WI38 (cell line): ENCODE data around the gene NAA10.

Source experiments
- H3K4me3 ChIP-seq: 2 replicates; pipeline ENCODE4 v1.5.1; 2011; ENCODE audit warnings: low read depth, mild to moderate bottlenecking, control low read depth, low read length
- TF ChIP-seq, protein P1 (sequence below): IDR thresholded peaks from 2 replicates; pipeline ENCODE4 v1.5.1; 2012; ENCODE audit warnings: low read depth, mild to moderate bottlenecking, control low read depth, low read length

Gene NAA10

DNA sequence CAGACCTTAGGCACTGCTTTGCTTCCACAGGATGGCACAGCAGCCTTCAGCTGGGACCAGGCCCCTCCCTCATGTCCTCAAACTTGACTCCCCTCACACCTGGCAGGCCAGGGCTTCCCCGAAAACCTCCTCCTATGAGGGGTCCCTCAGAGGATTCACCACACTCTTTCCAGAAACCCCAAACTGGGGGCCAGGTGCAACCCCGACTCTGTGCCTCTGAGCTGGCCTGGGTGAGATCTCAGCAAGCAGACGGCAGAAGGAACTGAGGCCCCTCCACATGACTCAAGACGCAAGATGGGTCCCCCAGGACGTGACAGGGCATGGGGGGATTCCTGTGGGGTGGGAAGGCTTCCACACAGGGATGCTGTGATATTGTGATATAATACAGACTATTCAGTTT lies 30.6 kb upstream of the NAA10 start:
- TF ChIP-seq, protein P1, sequence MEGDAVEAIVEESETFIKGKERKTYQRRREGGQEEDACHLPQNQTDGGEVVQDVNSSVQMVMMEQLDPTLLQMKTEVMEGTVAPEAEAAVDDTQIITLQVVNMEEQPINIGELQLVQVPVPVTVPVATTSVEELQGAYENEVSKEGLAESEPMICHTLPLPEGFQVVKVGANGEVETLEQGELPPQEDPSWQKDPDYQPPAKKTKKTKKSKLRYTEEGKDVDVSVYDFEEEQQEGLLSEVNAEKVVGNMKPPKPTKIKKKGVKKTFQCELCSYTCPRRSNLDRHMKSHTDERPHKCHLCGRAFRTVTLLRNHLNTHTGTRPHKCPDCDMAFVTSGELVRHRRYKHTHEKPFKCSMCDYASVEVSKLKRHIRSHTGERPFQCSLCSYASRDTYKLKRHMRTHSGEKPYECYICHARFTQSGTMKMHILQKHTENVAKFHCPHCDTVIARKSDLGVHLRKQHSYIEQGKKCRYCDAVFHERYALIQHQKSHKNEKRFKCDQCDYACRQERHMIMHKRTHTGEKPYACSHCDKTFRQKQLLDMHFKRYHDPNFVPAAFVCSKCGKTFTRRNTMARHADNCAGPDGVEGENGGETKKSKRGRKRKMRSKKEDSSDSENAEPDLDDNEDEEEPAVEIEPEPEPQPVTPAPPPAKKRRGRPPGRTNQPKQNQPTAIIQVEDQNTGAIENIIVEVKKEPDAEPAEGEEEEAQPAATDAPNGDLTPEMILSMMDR: no peak
- no peak overlapping the region for H3K4me3 ChIP-seq

GRCh38 chrX:153964105-153964504 lies 29.3 kb upstream of the NAA10 start:
- TF ChIP-seq, protein P1: no peak
- H3K4me3 ChIP-seq: no peak overlapping the region

DNA sequence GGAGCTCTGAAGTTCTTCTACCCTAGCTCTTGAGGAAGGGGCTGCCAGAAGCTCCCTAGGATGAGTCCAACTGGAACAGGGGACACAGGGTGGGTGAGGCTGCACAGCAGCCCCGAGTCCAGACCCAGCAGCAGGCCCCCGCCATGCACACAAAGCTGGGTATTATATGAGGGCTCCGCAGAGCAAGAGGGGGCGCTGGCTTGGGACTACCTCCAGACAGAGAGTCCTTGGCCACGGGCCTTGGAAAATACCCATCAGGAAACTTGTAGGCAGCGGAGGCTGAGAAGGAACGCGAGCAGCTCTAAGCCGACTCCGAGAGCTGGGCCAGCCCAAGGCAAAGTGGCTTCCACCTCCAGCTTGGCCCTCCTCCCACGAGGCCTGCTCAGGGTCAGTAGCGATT lies 28.7 kb upstream of the NAA10 start:
- TF ChIP-seq, protein P1: no peak
- no peak overlapping the region for H3K4me3 ChIP-seq

DNA sequence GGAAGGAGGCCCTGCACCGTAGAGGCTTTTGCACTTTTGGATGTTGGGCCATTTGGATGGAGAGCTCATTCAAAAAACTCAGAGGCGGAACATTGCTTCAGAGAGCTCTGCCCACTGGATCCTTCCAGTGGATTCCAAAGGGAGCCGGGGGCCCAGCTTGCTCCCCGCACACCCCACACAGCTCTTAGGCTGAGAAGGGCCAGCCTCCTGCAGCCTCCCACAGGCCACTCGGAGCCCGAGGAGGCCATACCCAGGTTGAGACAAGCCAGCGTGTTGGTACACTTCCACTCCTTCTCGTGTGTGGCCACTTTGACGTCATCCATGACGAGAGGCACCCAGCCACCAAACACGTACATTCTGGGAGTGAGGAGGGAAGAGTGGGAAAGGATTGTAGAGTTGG lies 26.5 kb upstream of the NAA10 start:
- TF ChIP-seq, protein P1: no peak
- no peak overlapping the region for H3K4me3 ChIP-seq

- no peak overlapping the region for H3K4me3 ChIP-seq
- TF ChIP-seq, protein P1: no peak
Observed at GRCh38 chrX:153960786-153961185, 25.9 kb upstream of the NAA10 start.

DNA sequence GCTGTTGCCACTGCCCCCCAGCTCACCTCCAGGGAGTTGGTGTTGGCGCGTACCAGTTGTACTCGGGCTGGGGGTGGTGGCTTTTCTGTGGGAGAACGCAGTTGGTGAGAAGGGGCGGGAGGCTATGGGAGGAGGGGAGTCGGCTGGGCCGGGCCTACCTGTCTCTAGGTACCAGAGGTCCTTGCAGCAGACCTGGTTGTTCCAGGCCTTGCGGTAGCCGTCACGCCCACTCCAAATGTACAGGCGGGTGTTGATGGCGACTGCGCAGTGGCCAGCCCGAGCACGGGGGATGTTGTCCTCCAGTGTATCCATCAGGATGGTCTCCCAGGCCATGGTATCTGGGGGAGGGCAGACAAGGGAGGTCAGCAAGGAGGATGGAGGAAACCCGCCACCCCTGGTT lies 25.2 kb upstream of the NAA10 start:
- TF ChIP-seq, protein P1: no peak
- no peak overlapping the region for H3K4me3 ChIP-seq

DNA sequence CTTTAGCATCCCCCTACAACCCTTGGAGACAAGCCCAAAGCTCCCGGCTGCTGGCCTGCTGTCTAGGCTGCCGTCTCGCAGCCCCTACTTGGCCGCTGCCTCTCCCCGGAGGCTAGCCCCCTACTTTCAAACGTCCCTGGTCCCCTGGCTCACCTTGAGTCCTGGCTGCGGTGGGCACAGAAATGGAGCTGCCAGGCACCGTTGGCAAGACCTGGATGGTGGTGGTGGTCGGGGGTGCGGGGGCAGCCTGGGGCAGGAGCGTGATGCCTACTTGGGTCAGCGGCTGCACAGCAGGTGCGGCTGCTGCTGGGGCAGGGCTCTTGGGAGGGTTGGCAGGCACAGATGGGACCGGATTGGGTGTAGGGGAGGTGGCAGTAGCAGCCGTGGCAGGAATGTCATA lies 24.8 kb upstream of the NAA10 start:
- no peak overlapping the region for H3K4me3 ChIP-seq
- TF ChIP-seq, protein P1: no peak
